HG03571 (cell line): ENCODE measurements around the gene DICER1.

Source experiments
- ATAC-seq: cut with Tn5 transposase; IDR thresholded peaks from one replicate; pipeline ENCODE4 v1.9.1; 2021; ENCODE audit not compliant: unreplicated experiment

DICER1 gene

GRCh38 chr14:95043732-95044462 is 113.4 kb downstream of the DICER1 start:
- no peak for ATAC-seq

GRCh38 chr14:95043314-95043713 is 114.0 kb downstream of the DICER1 start:
- no peak for ATAC-seq

GRCh38 chr14:95041477-95042020 is 115.8 kb downstream of the DICER1 start:
- ATAC-seq, result no peak

- ATAC-seq, result no peak
These were observed 116.4 kb downstream of the DICER1 start for GRCh38 chr14:95040708-95041476.

- no peak for ATAC-seq
These were observed 117.4 kb downstream of the DICER1 start for GRCh38 chr14:95039993-95040348.

- ATAC-seq, result no peak
These were observed 117.9 kb downstream of the DICER1 start for GRCh38 chr14:95039259-95039992.

- ATAC-seq, result no peak
These were observed 118.6 kb downstream of the DICER1 start for GRCh38 chr14:95038521-95039250.

GRCh38 chr14:95037273-95037672 is 120.1 kb downstream of the DICER1 start:
- ATAC-seq, result no peak
